ENCODE results near the gene PTPRN2. TPM values are rescaled to one million over a fixed set of nuclear protein-coding genes. Genes with fewer than 3 reads are reported as not detected.
"Not testable (repeated sequence)": the region's sequence is repeated elsewhere in the genome, so short reads cannot be mapped to it uniquely, and the experiment has no call there.

PTPRN2 gene
- polyA plus RNA-seq, 1 experiment, result 0.31 TPM

GRCh38 chr7:158353606-158354570, 233.7 kb downstream of the PTPRN2 start:
- no peak for DNase-seq (ENCODE audit: low read depth)
- Histone ChIP-seq H3K36me3 (ENCODE audit: control insufficient read depth, insufficient read depth, low read length) (no peaks in the 10 kb centered on the region), H3K27me3 (ENCODE audit: control insufficient read depth, insufficient read depth, low read length) (no peaks in the 10 kb centered on the region), H3K4me3 (ENCODE audit: low read depth, low read length) (no peak overlapping the region)
- CTCF ChIA-PET, result no interaction called here
- POLR2A ChIA-PET, result no interaction called here
- no peak for TF ChIP-seq CTCF (IDR thresholded peaks at IDR 0.05; ENCODE audit: insufficient read depth, low read depth, low read length)

DNA sequence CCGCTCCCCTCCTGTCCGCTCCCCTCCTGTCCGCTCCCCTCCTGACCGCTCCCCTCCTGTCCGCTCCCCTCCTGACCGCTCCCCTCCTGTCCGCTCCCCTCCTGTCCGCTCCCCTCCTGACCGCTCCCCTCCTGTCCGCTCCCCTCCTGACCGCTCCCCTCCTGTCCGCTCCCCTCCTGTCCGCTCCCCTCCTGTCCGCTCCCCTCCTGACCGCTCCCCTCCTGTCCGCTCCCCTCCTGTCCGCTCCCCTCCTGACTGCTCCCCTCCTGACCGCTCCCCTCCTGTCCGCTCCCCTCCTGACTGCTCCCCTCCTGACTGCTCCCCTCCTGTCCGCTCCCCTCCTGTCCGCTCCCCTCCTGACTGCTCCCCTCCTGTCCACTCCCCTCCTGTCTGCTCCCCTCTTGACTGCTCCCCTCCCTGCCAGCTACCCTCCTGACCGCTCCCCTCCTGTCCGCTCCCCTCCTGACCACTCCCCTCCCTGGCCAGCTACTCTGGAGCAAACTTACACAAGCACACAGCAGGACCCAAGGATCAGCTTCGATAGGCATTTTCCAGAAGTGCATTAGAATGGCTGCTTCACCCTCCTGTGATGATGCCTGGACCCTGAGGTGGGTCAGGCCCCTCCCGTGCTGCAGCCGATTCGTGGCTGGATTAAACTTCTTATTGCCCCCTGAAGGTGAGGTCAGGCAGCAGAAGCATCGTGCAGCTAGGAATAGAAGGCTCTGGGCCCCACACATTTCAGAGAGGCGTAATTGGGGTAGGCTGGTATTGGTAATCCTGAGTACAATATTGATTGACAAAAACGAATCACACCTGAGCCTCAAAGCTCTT, 235.5 kb downstream of the PTPRN2 start:
- POLR2A ChIA-PET; CTCF ChIA-PET; H3K36me3 ChIP-seq (ENCODE audit: control insufficient read depth, insufficient read depth, low read length); DNase-seq (ENCODE audit: low read depth); H3K27me3 ChIP-seq (ENCODE audit: control insufficient read depth, insufficient read depth, low read length); H3K4me3 ChIP-seq (ENCODE audit: low read depth, low read length): not testable (repeated sequence)

DNA sequence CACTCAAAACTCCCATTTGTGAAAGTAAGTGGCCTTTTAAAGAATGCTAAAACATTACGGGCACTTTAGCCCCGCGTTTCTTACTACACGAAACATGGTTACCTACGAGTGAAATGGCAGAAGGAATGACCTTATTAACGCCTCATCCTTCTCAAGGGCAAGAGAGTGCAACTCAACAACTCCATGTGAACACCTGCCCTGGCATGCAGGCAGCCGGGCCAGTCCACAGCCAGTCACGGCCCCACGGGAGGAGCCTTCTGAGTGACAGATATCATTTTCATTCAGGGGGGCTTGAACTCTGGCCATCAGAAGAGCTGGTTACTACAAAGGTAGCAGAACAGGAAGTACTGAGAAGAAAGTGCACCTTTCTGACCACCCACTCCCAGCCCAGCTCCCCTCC, 236.1 kb downstream of the PTPRN2 start:
- ChIA-PET CTCF (no interaction called here), POLR2A (no interaction called here)
- Histone ChIP-seq H3K27me3 (ENCODE audit: control insufficient read depth, insufficient read depth, low read length) (no peaks in the 10 kb centered on the region), H3K36me3 (ENCODE audit: control insufficient read depth, insufficient read depth, low read length) (no peaks in the 10 kb centered on the region), H3K4me3 (ENCODE audit: low read depth, low read length) (no peak overlapping the region)
- no peak for TF ChIP-seq CTCF (IDR thresholded peaks at IDR 0.05; ENCODE audit: insufficient read depth, low read depth, low read length)
- no peak for DNase-seq (ENCODE audit: low read depth)

- Histone ChIP-seq H3K36me3 (ENCODE audit: control insufficient read depth, insufficient read depth, low read length) (no peaks in the 10 kb centered on the region), H3K4me3 (ENCODE audit: low read depth, low read length) (no peak overlapping the region), H3K27me3 (ENCODE audit: control insufficient read depth, insufficient read depth, low read length) (no peaks in the 10 kb centered on the region)
- no peak for DNase-seq (ENCODE audit: low read depth)
- no peak for TF ChIP-seq CTCF (IDR thresholded peaks at IDR 0.05; ENCODE audit: insufficient read depth, low read depth, low read length)
- POLR2A ChIA-PET, result no interaction called here
- CTCF ChIA-PET, result no interaction called here
Observed at GRCh38 chr7:158351051-158351450, 236.6 kb downstream of the PTPRN2 start.

- no peak for DNase-seq (ENCODE audit: low read depth)
- POLR2A ChIA-PET, result no interaction called here
- Histone ChIP-seq H3K4me3 (ENCODE audit: low read depth, low read length) (no peak overlapping the region), H3K36me3 (ENCODE audit: control insufficient read depth, insufficient read depth, low read length) (no peaks in the 10 kb centered on the region), H3K27me3 (ENCODE audit: control insufficient read depth, insufficient read depth, low read length) (no peaks in the 10 kb centered on the region)
- TF ChIP-seq CTCF (IDR thresholded peaks at IDR 0.05; ENCODE audit: insufficient read depth, low read depth, low read length), result no peak
- CTCF ChIA-PET, result no interaction called here
Observed at GRCh38 chr7:158350166-158350900, 237.3 kb downstream of the PTPRN2 start.

Measured in BJ (cell line).